A549 (cell line): ENCODE results near the gene ENTHD1.

ENCODE experiments used
- CBX8 ChIP-seq: fragments of 200-600 bp; sonication (generic); IDR thresholded peaks from 2 replicates; pipeline ENCODE4 v1.6.1; 2016
- SMC3 ChIP-seq: fragments of >200 bp; sonication (Bioruptor Twin); formaldehyde crosslinking; IDR thresholded peaks from 3 replicates; pipeline ENCODE4 v1.6.1; 2018; ENCODE audit warnings: inconsistent platforms

DNA sequence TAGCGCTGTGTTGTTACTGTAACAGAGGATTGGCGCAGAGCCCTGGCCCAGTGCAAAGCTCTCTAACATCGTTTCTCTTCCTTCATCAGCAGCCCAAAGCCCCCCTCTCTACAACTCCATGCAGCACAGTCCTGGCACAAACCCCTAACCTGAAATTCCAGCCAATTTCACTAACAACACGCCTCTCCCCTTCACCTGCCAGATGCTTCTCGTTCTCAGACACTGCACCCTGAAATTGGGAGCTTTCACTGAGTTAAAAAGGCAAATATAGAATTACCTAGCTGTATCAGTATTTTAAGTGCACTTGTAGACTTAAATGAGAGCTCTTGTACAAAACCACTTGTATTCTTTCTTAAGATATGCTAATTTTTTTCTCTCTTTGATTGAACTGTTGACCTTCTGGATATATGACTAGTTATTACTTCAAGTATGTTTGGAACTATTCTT is 23.7 kb upstream of the ENTHD1 start:
- TF ChIP-seq CBX8 (no peak), SMC3 (no peak)
